Activated naive CD8-positive, alpha-beta T cell treated with anti-CD3 and anti-CD28 coated beads, Interleukin-2, amount 50 U/mL, for 16 hours (primary cell): ENCODE results near the gene PARM1.

ENCODE experiments used
- DNase-seq: peaks from one replicate; pipeline ENCODE4 v3.0.0-alpha.2; 2020; ENCODE audit warnings: low read depth, low spot score

Gene PARM1

GRCh38 chr4:75030028-75030427 lies 97.1 kb downstream of the PARM1 start:
- DNase-seq, result no peak

GRCh38 chr4:75030649-75031235 lies 97.8 kb downstream of the PARM1 start:
- DNase-seq, result no peak

- no peak for DNase-seq
These were observed 98.9 kb downstream of the PARM1 start for GRCh38 chr4:75031775-75032174.

- DNase-seq, result no peak
These were observed 101.6 kb downstream of the PARM1 start for GRCh38 chr4:75034523-75034922.

- no peak for DNase-seq
These were observed 102.4 kb downstream of the PARM1 start for GRCh38 chr4:75035321-75035720.

- no peak for DNase-seq
These were observed 103.3 kb downstream of the PARM1 start for GRCh38 chr4:75036046-75036830.

- no peak for DNase-seq
These were observed 104.3 kb downstream of the PARM1 start for GRCh38 chr4:75037252-75037651.

- no peak for DNase-seq
These were observed 105.5 kb downstream of the PARM1 start for GRCh38 chr4:75038376-75038775.

- no peak for DNase-seq
These were observed 107.8 kb downstream of the PARM1 start for GRCh38 chr4:75040703-75041102.

- DNase-seq, result no peak
These were observed 109.8 kb downstream of the PARM1 start for GRCh38 chr4:75042601-75043208.

- DNase-seq, result no peak
These were observed 113.3 kb downstream of the PARM1 start for GRCh38 chr4:75046226-75046625.

GRCh38 chr4:75046641-75047040 lies 113.7 kb downstream of the PARM1 start:
- no peak for DNase-seq

- no peak for DNase-seq
These were observed 115.4 kb downstream of the PARM1 start for GRCh38 chr4:75048208-75048879.

GRCh38 chr4:75051431-75051830 lies 118.5 kb downstream of the PARM1 start:
- DNase-seq, result no peak

- DNase-seq, result no peak
These were observed 120.4 kb downstream of the PARM1 start for GRCh38 chr4:75053352-75053751.

GRCh38 chr4:75054078-75054477 lies 121.2 kb downstream of the PARM1 start:
- DNase-seq, result no peak

GRCh38 chr4:75056277-75056676 lies 123.4 kb downstream of the PARM1 start:
- DNase-seq, result no peak

- no peak for DNase-seq
These were observed 124.5 kb downstream of the PARM1 start for GRCh38 chr4:75057369-75057768.

GRCh38 chr4:75058486-75058885 lies 125.6 kb downstream of the PARM1 start:
- DNase-seq, result no peak

- DNase-seq, result no peak
These were observed 130.5 kb downstream of the PARM1 start for GRCh38 chr4:75063433-75063832.

- DNase-seq, result no peak
These were observed 133.0 kb downstream of the PARM1 start for GRCh38 chr4:75065909-75066308.

- DNase-seq, result no peak
These were observed 136.7 kb downstream of the PARM1 start for GRCh38 chr4:75069493-75070074.
